Transverse colon (tissue), 4 donors: ENCODE results near the gene ECSIT.

Experiments
- POLR2A ChIP-seq: fragments of 450-650 bp; IDR thresholded peaks from one replicate; pipeline ENCODE4 v1.6.1; 2016; ENCODE audit warnings: antibody characterized with exemption, mild to moderate bottlenecking, moderate library complexity
- POLR2AphosphoS5 ChIP-seq, 3 donors: sonication (generic); formaldehyde crosslinking; IDR thresholded peaks; one replicate each; pipeline ENCODE4 v1.6.1; 2016; ENCODE audit warnings: antibody characterized with exemption in 3 of 3
- TF ChIP-seq, protein P1 (sequence below), 5 experiments: fragments of 200-600 bp in 3 of 5; fragments of 450-650 bp in 2 of 5; sonication (generic) in 3 of 5; IDR thresholded peaks; 1 replicate in 2 of 5; 2 replicates in 3 of 5; pipeline ENCODE4 v1.5.1; 2016 to 2017; ENCODE audit warnings: antibody characterized with exemption in 5 of 5, inconsistent platforms in 3 of 5, mild to moderate bottlenecking in 2 of 5, moderate library complexity in 1 of 5

DNA sequence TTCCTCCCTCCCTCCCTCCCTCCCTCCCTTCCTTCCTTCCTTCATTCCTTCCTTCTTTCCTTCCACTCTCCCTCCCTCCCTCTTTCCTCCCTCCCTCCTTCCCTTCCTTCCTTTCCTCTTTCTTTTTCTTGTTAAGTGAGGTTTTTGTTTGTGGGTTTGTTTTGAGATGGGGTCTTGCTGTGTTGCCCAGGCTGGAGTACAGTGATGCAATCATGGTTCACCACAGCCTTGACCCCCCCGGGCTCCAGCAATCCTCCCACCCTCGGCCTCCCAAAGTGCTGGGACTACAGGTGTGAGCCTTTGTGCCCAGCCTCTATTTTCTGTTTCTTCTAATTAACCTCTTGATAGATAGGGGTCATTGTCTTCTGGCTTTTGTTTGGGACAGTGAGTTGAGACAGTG, 67.5 kb downstream of the ECSIT start:
- TF ChIP-seq POLR2A: no peak
- TF ChIP-seq POLR2AphosphoS5 (IDR thresholded peaks at IDR 0.05): no peak
- TF ChIP-seq, protein P1, sequence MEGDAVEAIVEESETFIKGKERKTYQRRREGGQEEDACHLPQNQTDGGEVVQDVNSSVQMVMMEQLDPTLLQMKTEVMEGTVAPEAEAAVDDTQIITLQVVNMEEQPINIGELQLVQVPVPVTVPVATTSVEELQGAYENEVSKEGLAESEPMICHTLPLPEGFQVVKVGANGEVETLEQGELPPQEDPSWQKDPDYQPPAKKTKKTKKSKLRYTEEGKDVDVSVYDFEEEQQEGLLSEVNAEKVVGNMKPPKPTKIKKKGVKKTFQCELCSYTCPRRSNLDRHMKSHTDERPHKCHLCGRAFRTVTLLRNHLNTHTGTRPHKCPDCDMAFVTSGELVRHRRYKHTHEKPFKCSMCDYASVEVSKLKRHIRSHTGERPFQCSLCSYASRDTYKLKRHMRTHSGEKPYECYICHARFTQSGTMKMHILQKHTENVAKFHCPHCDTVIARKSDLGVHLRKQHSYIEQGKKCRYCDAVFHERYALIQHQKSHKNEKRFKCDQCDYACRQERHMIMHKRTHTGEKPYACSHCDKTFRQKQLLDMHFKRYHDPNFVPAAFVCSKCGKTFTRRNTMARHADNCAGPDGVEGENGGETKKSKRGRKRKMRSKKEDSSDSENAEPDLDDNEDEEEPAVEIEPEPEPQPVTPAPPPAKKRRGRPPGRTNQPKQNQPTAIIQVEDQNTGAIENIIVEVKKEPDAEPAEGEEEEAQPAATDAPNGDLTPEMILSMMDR (IDR thresholded peaks at IDR 0.05): no peak
